Measurements from ENCODE around the gene CFAP410.
"Not testable (repeated sequence)": the region's sequence is repeated elsewhere in the genome, so short reads cannot be mapped to it uniquely, and the experiment has no call there.

CFAP410 gene

GRCh38 chr21:44368711-44369446 lies 29.7 kb upstream of the CFAP410 start:
- no peak for DNase-seq

- no peak for DNase-seq
Observed at GRCh38 chr21:44366586-44367211, 27.5 kb upstream of the CFAP410 start.

- DNase-seq, result no peak
Observed at GRCh38 chr21:44365967-44366585, 26.9 kb upstream of the CFAP410 start.

- no peak for DNase-seq
Observed at GRCh38 chr21:44365251-44365966, 26.2 kb upstream of the CFAP410 start.

GRCh38 chr21:44364151-44365053 lies 25.2 kb upstream of the CFAP410 start:
- DNase-seq, result no peak

- DNase-seq, result no peak
Observed at GRCh38 chr21:44363278-44363677, 24.1 kb upstream of the CFAP410 start.

GRCh38 chr21:44361903-44362302 lies 22.7 kb upstream of the CFAP410 start:
- DNase-seq, result not testable (repeated sequence)

GRCh38 chr21:44360159-44360558 lies 21.0 kb upstream of the CFAP410 start:
- no peak for DNase-seq

GRCh38 chr21:44359396-44359795 lies 20.2 kb upstream of the CFAP410 start:
- DNase-seq, result no peak

- no peak for DNase-seq
Observed at GRCh38 chr21:44357064-44357837, 18.1 kb upstream of the CFAP410 start.

GRCh38 chr21:44356636-44357035 lies 17.4 kb upstream of the CFAP410 start:
- no peak for DNase-seq

GRCh38 chr21:44356160-44356559 lies 17.0 kb upstream of the CFAP410 start:
- DNase-seq, result no peak

GRCh38 chr21:44354775-44355771 lies 15.9 kb upstream of the CFAP410 start:
- no peak for DNase-seq

- no peak for DNase-seq
Observed at GRCh38 chr21:44354001-44354405, 14.8 kb upstream of the CFAP410 start.

GRCh38 chr21:44353191-44353970 lies 14.2 kb upstream of the CFAP410 start, which contains the start of gene TRPM2:
TSS of gene TRPM2 (plus strand) at chr21:44353621. CDS start at chr21:44353701, 80 bp downstream.
- peak; percentile 21 for DNase-seq

- DNase-seq, result no peak
Observed at GRCh38 chr21:44352253-44352860, 13.2 kb upstream of the CFAP410 start.

- DNase-seq, result no peak
Observed at GRCh38 chr21:44351535-44352252, 12.5 kb upstream of the CFAP410 start.
